ENCODE results near the gene DENND2A. TPM values are rescaled to one million over a fixed set of nuclear protein-coding genes. Genes with fewer than 3 reads are reported as not detected.
"Not testable (repeated sequence)": the region's sequence is repeated elsewhere in the genome, so short reads cannot be mapped to it uniquely, and the experiment has no call there.

The DENND2A gene
- total RNA-seq, 1 donor from 2014 or later = 7.2 TPM

DNA sequence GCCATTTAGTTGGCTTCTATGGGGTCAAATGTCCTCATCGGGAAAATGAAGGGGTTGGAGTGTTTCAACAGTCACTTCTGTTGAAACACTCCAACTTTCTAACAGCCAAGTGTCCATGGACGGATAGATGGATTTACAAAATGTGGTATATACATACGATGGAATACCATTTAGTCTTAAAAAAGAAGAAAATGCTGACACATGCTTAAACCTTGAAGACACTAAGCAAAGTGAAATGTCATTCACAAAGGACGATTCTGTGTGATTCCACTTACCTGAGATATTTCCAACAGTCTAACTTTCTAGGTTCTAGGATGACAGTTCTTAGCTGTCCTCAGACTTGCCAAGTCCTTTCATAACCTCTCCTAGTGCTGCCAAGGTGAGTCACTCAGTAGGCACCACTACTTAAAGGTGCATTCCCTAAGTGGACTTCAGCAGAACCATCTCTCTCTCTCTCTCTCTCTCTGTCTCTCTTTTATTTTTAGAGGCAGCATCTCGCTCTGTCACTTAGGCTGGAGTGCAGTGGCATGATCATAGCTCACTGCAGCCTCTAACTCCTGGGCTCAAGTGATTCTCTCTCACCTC, 69.0 kb downstream of the DENND2A start:
- intact Hi-C loops (cut with DNase I) = no loop called here
- no peak for DNase-seq (ENCODE audit: low spot score)

DNA sequence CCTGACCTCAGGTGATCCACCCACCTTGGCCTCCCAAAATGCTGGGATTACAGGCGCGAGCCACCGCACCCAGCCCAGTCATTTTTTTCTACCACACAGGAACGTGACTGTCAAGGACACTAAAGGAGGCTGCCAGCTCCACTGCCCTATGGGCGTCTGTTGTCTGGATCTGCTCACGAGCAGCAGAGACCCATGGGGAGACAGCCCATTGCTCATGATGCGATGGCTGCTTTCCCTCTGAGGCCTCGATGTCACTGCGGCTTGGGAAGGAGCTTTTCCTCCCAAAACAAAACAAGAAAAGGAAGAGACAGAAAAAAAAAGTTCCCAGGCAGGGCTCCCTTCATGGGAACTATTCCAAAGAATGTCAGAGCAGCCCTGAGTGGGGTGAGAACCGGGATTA, 70.5 kb downstream of the DENND2A start:
- no peak for DNase-seq (ENCODE audit: low spot score)

DNA sequence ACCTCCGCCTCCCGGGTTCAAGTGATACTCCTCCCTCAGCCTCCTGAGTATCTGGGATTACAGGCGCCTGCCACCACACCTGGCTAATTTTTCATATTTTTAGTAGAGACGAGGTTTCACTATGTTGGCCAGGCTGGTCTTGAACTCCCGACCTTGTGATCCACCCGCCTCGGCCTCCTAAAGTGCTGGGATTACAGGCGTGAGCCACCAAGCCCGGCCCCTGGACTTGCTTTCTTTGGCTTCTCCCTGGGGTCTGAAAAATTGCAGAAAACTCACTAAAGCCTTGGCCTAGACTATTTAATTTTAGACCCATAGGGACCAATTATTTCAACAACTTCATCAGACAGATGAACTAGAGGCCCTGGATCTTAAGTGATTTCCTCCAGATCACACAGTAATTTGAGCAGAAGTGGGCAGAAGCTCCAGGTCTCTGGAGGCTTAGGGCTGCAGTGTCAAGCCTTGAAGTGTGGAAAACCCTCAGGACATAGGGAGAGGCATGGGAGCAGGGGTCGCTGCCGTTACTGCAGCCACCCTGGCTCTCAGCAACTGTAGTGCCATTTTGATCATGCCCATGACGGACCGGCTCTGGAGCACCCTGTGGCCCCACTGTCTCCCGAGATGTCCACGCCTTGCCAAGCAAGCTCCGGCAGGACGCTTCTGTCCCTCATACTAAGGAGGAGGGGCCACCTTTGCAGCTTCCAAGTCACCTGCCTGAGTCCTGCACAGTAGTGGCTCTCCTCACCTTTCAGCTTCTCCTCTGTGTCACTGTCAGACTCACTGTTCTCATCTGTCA, 72.4 kb downstream of the DENND2A start:
- intact Hi-C loops (cut with DNase I) = loop anchor here (5.0 kb wide), 1 partner anchor 51 kb away; no protein-coding TSS in a partner anchor
- no peak for DNase-seq (ENCODE audit: low spot score)

More for the DNA sequence above, 70.5 kb downstream of the DENND2A start:
- intact Hi-C loops (cut with DNase I) = no loop called here

DNA sequence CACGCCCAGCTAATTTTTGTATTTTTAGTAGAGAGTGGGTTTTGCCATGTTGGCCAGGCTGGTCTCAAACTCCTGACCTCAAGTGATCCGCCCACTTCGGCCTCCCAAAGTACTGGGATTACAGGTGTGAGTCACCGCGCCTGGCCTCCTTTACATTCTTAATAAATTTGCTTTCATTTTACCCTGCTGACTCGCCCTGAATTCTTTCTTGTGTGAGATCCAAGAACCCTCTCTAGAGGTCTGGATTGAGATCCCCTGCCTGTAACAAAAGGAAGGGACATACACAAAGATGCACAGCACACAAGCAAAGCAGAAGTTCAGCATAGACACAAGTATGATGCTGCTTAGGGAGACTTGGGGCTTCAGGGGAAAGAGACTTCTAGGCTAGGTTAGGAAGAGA, 74.4 kb downstream of the DENND2A start:
- not testable (repeated sequence) for DNase-seq (ENCODE audit: low spot score)

DNA sequence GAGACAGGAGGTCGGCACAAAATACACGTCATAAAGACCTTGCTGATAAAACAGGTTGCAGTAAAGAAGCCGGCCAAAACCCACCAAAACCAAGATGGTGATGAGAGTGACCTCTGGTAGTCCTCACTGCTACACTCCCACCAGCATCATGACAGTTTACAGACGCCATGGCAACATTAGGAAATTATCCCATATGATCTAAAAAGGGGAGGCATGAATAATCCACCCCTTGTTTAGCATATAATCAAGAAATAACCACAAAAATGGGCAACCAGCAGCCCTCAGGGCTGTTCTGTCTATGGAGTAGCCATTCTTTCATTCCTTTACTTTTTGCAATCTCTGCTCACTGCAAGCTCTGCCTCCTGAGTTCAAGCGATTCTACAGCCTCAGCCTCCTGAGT, 74.9 kb downstream of the DENND2A start:
- intact Hi-C loops (cut with DNase I) = loop anchor here (5.0 kb wide), 1 partner anchor 48 kb away; no protein-coding TSS in a partner anchor
- peak; percentile 3 for DNase-seq (ENCODE audit: low spot score)

More for the DNA sequence above, 74.4 kb downstream of the DENND2A start:
- intact Hi-C loops (cut with DNase I) = loop anchor here (5.0 kb wide), 1 partner anchor 49 kb away; no protein-coding TSS in a partner anchor

DNA sequence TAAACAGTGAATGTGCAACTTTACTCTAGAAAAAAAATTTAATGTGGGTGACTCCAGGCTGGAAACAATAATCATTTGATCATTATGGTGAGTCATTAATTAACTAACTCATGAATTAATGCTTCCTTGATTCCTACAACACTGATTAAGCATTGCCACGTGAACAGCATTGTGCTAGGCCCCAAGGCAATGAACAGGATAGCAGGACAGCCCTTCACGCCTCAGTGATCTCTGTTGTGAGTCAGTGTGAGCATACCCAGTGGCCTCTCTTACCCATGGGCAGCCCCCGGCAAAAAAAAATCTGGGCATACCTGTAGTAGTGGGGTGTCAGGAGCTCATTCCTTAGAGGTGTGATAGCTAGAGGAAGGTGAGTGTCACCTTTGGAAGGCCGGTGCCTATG, 76.0 kb downstream of the DENND2A start:
- intact Hi-C loops (cut with DNase I) = loop anchor here (5.0 kb wide), 1 partner anchor 47 kb away; no protein-coding TSS in a partner anchor
- peak; percentile 20 for DNase-seq (ENCODE audit: low spot score)

DNA sequence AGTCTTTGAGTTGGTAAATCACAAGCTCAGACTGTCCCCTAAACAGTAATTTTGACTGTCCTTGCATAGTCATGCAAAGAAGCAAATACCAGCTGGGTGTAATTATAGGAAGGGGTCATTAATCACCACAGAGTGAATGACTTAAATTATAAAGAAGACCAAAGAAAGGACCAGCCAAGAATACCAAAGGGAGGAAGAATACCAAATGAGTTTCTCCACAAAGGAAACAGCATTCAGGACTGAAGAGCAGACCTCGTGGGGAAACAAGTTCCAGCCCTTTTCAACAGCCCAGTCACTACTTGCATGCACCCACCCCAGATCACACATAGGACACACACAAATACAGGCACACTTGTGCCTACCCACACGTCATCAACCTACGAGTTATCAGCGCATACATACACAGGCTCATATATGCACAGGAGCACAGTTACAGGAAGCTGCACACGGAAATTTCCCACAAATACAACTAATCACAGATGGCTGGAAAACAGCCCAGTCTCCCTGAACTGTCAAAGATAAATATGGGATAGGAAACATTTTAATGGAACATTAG, 77.6 kb downstream of the DENND2A start:
- intact Hi-C loops (cut with DNase I) = no loop called here
- DNase-seq (ENCODE audit: low spot score) = peak; percentile 6

DNA sequence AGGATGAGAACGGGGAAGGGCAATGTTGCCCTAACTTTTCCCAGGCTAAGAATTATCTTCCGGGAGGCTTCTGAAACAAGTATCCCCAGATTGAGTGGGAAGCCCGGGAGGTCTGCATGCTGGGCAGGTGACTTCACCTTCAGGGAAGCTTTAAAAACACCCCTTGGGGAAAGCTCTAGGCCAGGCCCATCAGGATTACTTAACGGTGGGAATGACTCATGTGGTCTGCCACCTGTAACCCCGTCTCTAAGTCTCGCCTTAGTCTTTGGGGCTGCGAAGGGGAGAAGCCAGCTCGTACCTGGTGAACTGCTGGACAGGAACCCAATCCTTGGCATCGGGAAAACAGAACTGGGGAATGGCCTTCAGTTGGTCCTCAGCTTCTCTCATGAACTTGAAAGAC, 81.2 kb downstream of the DENND2A start:
- DNase-seq (ENCODE audit: low spot score) = peak; percentile 41
- intact Hi-C loops (cut with DNase I) = no loop called here

DNA sequence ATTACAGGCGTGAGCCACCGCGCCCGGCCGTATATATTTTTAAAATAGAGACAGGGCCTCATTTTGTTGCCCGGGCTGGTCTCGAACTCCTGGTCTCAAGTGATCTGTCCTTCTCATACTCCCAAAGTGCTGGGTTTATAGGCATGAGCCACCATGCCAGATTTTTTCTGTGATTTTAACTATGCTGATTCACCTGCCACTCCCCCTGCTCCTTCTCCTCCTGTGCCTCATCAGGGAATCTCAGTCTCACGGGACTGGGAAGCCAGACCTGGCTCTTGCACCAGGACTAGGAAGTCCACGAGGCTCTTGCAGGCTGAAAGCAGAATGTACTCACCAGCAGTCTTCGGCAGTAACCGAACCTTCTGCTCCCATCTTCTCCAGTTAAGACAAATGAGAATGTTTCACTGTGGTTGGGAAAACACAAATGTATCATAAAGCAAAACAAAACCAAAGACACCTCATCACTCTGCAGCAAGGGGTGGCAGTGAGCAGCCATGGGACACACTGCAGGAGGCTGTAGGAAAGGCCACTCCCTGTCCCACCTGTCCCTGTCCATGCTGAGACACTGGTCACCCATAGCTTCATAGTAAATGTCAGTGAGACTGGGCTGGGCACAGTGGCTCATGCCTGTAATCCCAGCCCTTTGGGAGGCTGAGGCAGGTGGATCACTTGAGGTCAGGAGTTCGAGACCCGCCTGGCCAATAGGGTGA, 82.6 kb downstream of the DENND2A start:
- peak; percentile 54 for DNase-seq (ENCODE audit: low spot score)
- intact Hi-C loops (cut with DNase I) = no loop called here

DNA sequence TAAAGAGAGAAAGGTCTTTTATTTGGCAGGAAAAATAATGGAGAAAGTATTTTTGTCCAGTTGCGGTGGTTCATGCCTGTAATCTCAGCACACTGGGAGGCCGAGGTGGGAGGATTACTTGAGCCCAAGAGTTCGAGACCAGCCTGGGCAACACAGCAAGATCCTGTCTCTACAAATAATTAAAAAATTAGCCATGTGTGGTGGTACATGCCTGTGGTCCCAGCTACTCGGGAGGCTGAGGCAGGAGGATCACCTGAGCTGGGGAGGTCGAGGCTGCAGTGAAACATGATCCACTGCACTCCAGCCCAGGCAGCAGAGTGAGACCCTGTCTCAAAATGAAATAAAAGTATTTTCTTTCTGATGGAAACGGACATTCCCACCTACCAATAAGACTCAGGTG, 83.5 kb downstream of the DENND2A start:
- peak; percentile 33 for DNase-seq (ENCODE audit: low spot score)
- intact Hi-C loops (cut with DNase I) = no loop called here

DNA sequence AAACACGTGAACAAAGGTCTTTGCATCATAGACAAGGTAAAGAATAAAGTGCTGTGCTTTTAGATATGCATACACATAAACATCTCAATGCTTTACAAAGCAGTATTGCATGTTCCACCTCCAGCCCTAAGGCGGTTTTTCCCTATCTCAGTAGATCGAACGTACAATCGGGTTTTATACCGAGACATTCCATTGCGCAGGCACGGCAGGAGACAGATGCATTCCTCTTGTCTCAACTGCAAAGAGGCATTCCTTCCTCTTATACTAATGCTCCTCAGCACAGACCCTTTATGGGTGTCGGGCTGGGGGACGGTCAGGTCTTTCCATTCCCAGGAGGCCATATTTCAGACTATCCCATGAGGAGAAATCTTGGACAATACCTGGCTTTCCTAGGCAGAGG, 87.4 kb downstream of the DENND2A start:
- peak; percentile 15 for DNase-seq (ENCODE audit: low spot score)
- intact Hi-C loops (cut with DNase I) = not testable (repeated sequence)

DNA sequence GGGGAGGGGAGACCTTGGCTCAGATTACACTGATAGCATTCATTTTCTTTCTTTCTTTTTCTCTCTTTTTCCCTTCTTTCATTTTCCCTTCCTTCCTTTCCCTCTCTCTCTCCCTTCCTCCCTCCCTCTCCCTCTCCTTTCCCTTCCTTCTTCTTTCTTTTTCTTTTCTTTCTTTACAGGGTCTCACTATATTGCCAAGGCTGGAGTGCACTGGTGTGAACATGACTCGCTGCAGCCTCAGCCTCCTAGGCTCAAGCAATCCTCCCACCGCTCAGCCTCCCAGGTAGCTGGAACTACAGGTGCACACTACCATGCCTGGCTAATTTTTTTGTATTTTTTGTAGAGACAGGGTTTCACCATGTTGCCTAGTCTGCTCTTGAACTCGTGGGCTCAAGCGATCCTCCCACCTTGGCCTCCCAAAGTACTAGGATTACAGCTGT, 88.4 kb downstream of the DENND2A start:
- no peak for DNase-seq (ENCODE audit: low spot score)
- intact Hi-C loops (cut with DNase I) = no loop called here

DNA sequence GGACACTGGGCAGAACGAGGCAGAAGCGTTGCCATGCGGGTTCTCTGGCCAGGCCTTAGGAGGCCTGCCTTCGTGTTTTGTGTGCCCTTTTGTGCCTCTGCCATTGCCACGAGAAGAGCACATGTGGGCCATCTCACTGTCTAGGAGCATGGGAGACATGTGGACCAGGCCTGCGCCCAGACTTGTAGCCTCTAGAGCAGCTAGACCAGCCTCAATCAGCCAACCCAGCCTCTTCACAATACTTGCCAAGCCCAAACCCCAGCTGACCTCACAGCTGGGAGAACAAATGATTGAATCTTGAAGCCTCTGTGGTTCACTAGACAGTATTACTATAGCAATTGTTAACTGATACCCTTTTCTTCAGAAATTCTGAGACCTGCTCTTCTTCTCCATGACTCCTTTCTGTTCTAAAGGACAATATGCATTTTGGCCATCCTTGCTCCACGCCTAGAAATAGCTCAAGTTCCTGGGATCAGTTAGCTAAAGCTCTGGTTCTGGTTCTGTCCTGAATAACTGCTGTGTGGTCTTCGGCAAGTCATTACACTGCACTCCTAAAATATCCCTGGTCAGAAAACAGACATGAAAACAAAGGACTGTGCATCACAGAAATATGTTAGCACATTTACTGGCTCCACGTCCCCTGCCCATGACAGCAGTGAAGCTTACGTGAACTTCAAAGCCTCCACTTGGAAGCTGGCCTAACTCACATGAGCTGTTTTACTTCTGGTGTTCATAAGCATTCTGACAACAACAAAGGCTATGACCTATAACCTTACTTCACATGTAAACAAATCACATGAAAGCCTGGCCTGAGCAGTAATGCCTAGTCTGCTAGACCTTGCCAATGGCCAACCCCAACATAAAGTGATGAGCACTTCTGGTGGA, 89.0 kb downstream of the DENND2A start:
- DNase-seq (ENCODE audit: low spot score) = peak; percentile 62
- intact Hi-C loops (cut with DNase I) = no loop called here

DNA sequence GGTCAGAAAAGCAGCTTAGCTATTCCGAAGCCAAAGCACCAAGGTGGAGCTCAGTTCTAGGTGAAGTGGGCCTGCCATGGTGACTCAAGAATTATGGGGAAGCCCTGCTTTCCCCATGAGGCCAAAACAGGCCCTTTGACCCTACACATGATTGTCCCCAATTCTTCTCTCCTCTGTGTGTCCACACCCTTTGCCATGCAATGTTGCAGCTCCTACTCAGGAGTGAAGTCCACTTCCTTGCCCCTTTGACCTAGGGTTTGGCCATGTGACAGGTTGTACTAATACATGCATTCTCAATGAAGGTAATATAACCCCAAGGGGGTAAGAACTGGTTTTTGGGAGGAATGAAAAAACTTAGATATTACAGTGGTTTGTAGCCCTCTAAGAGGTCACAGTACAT, 93.7 kb downstream of the DENND2A start:
- intact Hi-C loops (cut with DNase I) = no loop called here
- no peak for DNase-seq (ENCODE audit: low spot score)

DNA sequence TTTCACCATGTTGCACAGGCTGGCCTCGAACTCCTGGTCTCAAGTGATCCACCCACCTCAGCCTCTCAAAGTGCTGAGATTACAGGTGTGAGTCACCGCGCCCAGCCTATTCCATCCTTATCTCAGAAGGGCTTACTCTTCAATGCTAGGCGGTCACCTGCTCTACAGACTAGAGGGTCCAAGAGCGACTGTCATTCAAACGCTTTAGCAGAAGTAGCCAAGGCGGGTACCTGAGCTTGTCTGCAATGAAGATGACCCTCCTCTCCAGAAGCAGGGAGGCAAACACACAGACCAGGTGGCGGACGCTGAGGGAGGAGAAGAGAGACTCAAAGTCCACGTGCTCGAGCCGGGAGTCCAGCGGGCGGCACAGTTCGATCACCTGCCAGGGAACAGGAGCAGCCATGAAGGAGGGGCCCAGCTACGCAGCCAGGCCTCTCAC, 96.2 kb downstream of the DENND2A start:
- intact Hi-C loops (cut with DNase I) = loop anchor here (5.0 kb wide), 1 partner anchor 98 kb away; the partner anchor contains the start of gene DENND2A
- peak; percentile 71 for DNase-seq (ENCODE audit: low spot score)

DNA sequence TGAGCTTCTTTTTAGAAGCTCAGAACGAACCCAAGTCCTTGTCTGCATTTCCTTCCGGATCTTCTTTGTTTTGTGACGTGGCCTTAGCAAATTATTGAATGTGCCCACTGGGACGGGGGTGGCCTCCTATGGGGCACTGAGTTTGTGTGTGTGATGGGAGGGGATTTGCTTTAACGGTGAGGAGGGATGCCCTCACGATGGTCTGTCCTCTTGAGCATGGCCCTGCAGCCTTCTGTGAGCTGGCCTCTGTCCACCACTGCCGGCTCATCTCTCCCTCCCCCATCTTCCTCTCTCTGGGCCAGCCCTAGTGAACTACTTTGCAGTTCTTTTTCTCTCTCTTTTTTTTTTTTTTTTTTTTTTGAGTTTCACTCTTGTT, 98.4 kb downstream of the DENND2A start:
- intact Hi-C loops (cut with DNase I) = loop anchor here (5.0 kb wide), 1 partner anchor 100 kb away; the partner anchor contains the start of gene DENND2A
- peak; percentile 74 for DNase-seq (ENCODE audit: low spot score)

DNA sequence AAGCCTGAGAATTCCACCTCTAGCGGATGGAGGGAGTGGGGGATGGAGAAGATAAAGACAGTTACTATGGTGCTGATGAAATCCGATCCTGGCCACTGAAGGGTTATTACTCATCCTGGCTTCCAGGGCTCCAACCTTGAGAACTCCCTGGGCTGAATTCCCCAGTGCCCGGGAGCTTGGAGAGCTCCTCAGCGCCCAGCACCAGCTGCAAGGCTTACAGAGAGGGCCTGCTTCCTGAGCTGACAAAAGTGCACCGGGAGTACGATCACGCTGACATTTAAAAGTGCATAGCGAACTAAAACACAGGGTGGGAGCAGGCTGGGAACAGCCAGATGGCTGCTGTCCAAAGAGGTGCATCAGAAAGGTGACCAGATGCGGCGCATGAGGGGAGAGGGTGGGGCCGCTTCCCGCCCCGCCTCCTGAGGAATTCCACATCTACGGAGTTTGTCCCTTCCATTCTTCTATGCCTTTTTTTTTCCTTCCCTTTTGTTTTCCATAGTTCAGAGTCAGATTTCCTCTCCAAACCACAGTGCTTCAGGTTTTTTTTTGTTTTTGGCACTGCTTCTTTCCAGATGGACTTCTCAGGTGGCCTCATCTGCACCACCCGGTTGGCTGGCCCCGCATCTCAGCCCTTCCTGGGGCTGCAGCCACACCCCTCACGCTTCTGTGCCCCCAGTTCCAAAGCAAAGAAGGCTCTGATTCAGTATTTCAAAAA, 98.9 kb downstream of the DENND2A start:
- peak; percentile 74 for DNase-seq (ENCODE audit: low spot score)
- intact Hi-C loops (cut with DNase I) = loop anchor here (5.0 kb wide), 1 partner anchor 101 kb away; the partner anchor contains the start of gene DENND2A

DNA sequence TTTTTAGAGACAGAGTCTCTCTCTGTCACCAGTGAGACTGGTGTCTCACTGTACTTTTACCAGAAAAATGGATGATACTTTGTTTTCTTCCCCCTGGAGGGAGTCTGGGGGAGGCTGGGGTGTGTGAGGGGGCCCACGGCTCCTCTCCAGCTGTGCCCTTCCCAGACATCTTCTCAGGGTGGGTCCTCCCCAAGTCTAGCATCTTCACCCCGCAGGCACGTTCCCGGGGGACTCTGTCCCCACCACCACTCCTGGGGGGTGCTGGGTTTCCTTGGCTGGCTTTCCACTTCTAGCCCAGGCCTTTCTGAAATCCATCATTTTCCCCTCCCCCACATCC, 99.5 kb downstream of the DENND2A start:
- DNase-seq (ENCODE audit: low spot score) = no peak
- intact Hi-C loops (cut with DNase I) = loop anchor here (5.0 kb wide), 1 partner anchor 101 kb away; the partner anchor contains the start of gene DENND2A

Measured in cardiac septum (tissue), 1 donor.